Neural progenitor cell (in vitro differentiated cells): ENCODE data around the gene UBAP1L. TPM values are rescaled to one million over a fixed set of nuclear protein-coding genes. Genes with fewer than 3 reads are reported as not detected.

Experiments used
- DNase-seq: peaks from one replicate; pipeline ENCODE4 v3.0.0-alpha.2; 2016; ENCODE audit warnings: low spot score
- H2AFZ ChIP-seq: fragments of 200-600 bp; sonication (generic); replicated peaks from 2 replicates; pipeline ENCODE4 v1.6.1; 2016; ENCODE audit warnings: antibody characterized with exemption
- H3F3A ChIP-seq: fragments of 200-600 bp; sonication (generic); 2 replicates; pipeline ENCODE4 v1.6.1; 2016; ENCODE audit warnings: antibody characterized with exemption, low read depth
- H3K27ac ChIP-seq: fragments of 200-600 bp; sonication (generic); 2 replicates; pipeline ENCODE4 v1.5.1; 2016; ENCODE audit warnings: mild to moderate bottlenecking
- H3K27me3 ChIP-seq: fragments of 200-600 bp; sonication (generic); 2 replicates; pipeline ENCODE4 v1.6.1; 2016; ENCODE audit warnings: mild to moderate bottlenecking, moderate library complexity
- H3K36me3 ChIP-seq: fragments of 200-600 bp; sonication (generic); 2 replicates; pipeline ENCODE4 v1.5.1; 2016
- H3K4me1 ChIP-seq: fragments of 200-600 bp; sonication (generic); 2 replicates; pipeline ENCODE4 v1.6.1; 2016; ENCODE audit warnings: mixed run types
- H3K4me2 ChIP-seq: fragments of 200-600 bp; sonication (generic); 2 replicates; pipeline ENCODE4 v1.6.1; 2016
- H3K4me3 ChIP-seq: fragments of 200-600 bp; sonication (generic); 2 replicates; pipeline ENCODE4 v1.5.1; 2016
- H3K79me2 ChIP-seq: fragments of 200-600 bp; sonication (generic); 2 replicates; pipeline ENCODE4 v1.6.1; 2016; ENCODE audit warnings: low read depth
- H3K9ac ChIP-seq: fragments of 200-600 bp; sonication (generic); 2 replicates; pipeline ENCODE4 v1.6.1; 2016
- H3K9me3 ChIP-seq: fragments of 200-600 bp; sonication (generic); 2 replicates; pipeline ENCODE4 v1.5.1; 2016; ENCODE audit warnings: low read depth
- H4K20me1 ChIP-seq: fragments of 200-600 bp; sonication (generic); 2 replicates; pipeline ENCODE4 v1.6.1; 2016; ENCODE audit warnings: low read depth
- H3K27ac Mint-ChIP-seq: 3 replicates; pipeline ENCODE4 v1.8.0; 2021; ENCODE audit warnings: mixed read lengths
- H3K27me3 Mint-ChIP-seq: 2 replicates; pipeline ENCODE4 v1.8.0; 2022; ENCODE audit warnings: low read depth, mild to moderate bottlenecking, inconsistent platforms, moderate library complexity, mixed read lengths; ENCODE audit not compliant: insufficient read depth
- H3K36me3 Mint-ChIP-seq: 3 replicates; pipeline ENCODE4 v1.8.0; 2021; ENCODE audit warnings: mixed read lengths
- H3K4me1 Mint-ChIP-seq: 3 replicates; pipeline ENCODE4 v1.8.0; 2021; ENCODE audit warnings: mixed read lengths
- H3K4me3 Mint-ChIP-seq: 3 replicates; pipeline ENCODE4 v1.8.0; 2021; ENCODE audit warnings: mild to moderate bottlenecking, moderate library complexity, mixed read lengths
- H3K9me3 Mint-ChIP-seq: 3 replicates; pipeline ENCODE4 v1.8.0; 2020; ENCODE audit warnings: mixed read lengths
- EZH2 ChIP-seq: fragments of 200-600 bp; sonication (generic); IDR thresholded peaks from 2 replicates; pipeline ENCODE4 v1.6.1; 2017; ENCODE audit warnings: antibody characterized with exemption, mild to moderate bottlenecking, moderate library complexity
- EZH2phosphoT487 ChIP-seq: fragments of 200-600 bp; sonication (generic); IDR thresholded peaks from 2 replicates; pipeline ENCODE4 v1.6.1; 2017; ENCODE audit warnings: antibody characterized with exemption
- total RNA-seq: library from RNA; depleted of rRNA; stranded (reverse); fragments of >200 nt; gene quantifications from 2 replicates; pipeline ENCODE4 v1.2.3, GENCODE V29; 2015; ENCODE audit warnings: low replicate concordance
- TF ChIP-seq, protein P1 (sequence below): fragments of 200-600 bp; sonication (generic); IDR thresholded peaks from 2 replicates; pipeline ENCODE4 v1.5.1; 2017; ENCODE audit warnings: antibody characterized with exemption, mild to moderate bottlenecking

The UBAP1L gene
- total RNA-seq, 1 donor from 2014 or later: 0.39 TPM

DNA sequence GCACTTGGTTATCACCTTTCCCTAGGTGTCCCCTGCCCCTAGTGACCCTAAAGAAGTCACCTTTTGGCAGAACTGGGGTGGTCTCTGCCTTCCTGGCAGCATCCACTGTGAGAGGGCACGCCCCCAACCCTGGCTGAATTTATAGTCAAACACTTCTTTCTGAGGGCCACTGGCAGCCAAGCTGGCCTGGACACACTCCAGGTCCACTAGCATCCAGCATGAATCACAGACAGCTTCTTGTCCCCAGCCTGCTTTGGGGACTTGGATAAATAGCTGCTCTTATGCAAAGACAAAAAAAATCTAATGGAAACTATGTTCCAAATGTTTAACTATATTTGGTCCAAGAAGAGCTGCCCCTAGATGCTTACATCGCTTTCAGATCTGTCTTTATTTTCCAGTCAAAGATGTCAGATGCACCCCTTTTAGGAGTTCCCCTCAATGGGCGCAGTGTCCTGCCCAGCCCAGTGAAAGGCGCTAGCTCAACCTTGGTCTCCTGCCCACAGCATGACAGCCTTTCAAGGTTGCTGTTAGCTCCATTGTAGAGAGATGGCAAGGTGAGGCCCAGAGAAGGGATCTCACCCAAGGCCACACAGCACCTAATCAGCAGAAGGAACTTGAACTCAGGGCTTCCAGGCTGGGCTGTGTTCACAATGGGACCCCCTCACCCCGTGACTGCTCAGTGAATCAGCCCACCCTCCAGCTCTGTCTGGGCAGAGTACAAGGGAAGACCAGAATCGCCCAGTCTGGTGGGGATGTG is 54.2 kb downstream of the UBAP1L start:
- Histone ChIP-seq H3K27me3 (no peaks in the 10 kb centered on the region), H3K79me2 (no peaks in the 10 kb centered on the region), H3K36me3 (no peaks in the 10 kb centered on the region), H4K20me1 (no peaks in the 10 kb centered on the region), H3K4me3 (no peak overlapping the region), H3K27ac (no peak overlapping the region), H3K9me3 (no peaks in the 10 kb centered on the region), H3F3A (peaks cover 8% of the 10 kb centered on the region), H3K4me1 (peaks cover 8% of the 10 kb centered on the region), H2AFZ (no peak overlapping the region), H3K9ac (no peak overlapping the region), H3K4me2 (no peak overlapping the region)
- H3K36me3 Mint-ChIP-seq: no peaks in the 10 kb centered on the region
- no peak for DNase-seq
- peaks cover 8% of the 10 kb centered on the region for H3K27me3 Mint-ChIP-seq
- no peak overlapping the region for H3K4me3 Mint-ChIP-seq
- peaks cover 4% of the 10 kb centered on the region for H3K9me3 Mint-ChIP-seq
- H3K4me1 Mint-ChIP-seq: peaks cover 17% of the 10 kb centered on the region
- TF ChIP-seq EZH2: no peak
- TF ChIP-seq EZH2phosphoT487: no peak
- TF ChIP-seq, protein P1, sequence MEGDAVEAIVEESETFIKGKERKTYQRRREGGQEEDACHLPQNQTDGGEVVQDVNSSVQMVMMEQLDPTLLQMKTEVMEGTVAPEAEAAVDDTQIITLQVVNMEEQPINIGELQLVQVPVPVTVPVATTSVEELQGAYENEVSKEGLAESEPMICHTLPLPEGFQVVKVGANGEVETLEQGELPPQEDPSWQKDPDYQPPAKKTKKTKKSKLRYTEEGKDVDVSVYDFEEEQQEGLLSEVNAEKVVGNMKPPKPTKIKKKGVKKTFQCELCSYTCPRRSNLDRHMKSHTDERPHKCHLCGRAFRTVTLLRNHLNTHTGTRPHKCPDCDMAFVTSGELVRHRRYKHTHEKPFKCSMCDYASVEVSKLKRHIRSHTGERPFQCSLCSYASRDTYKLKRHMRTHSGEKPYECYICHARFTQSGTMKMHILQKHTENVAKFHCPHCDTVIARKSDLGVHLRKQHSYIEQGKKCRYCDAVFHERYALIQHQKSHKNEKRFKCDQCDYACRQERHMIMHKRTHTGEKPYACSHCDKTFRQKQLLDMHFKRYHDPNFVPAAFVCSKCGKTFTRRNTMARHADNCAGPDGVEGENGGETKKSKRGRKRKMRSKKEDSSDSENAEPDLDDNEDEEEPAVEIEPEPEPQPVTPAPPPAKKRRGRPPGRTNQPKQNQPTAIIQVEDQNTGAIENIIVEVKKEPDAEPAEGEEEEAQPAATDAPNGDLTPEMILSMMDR: no peak
- no peak overlapping the region for H3K27ac Mint-ChIP-seq

DNA sequence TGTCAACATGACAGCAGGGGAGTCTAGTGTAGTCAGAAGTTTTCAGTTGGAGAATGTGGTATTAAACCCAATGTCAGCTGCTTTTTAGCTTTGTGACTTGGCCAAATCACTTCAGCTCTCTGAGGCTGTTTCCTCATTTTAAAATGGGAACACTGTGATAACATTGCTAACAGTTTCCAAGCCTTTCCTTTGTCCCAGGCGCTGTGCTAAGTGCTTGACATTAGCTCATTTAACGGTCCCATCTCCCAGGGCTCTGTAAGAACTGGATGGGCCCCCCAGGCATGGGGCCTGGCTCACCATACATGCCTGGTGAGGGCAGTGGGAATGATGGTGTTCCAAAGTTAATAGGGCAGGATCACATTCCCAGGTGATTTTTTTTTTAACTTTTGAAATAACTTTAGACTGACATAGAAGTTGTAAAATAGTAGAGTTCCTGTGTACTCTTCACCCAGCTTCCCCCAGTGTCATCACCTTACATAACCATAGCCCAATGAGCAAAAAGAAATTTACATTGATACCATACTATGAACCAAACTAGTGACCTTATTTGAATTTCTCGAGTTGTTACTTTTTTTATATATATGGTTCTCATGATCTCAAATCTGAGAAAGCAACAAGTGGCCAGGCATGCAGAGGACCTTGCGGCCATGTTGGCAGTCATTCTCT is 54.9 kb downstream of the UBAP1L start:
- H3K27ac ChIP-seq: no peak overlapping the region
- no peaks in the 10 kb centered on the region for H3K27me3 ChIP-seq
- no peak overlapping the region for H2AFZ ChIP-seq
- H3K79me2 ChIP-seq: no peaks in the 10 kb centered on the region
- peaks cover under 1% of the 10 kb centered on the region for H3K4me1 ChIP-seq
- H3F3A ChIP-seq: peaks cover 2% of the 10 kb centered on the region
- Mint-ChIP-seq H3K27me3 (peaks cover 4% of the 10 kb centered on the region), H3K4me1 (peaks cover 17% of the 10 kb centered on the region), H3K27ac (no peak overlapping the region), H3K36me3 (no peaks in the 10 kb centered on the region), H3K4me3 (no peak overlapping the region), H3K9me3 (peaks cover 4% of the 10 kb centered on the region)
- no peak for TF ChIP-seq EZH2phosphoT487
- TF ChIP-seq, protein P1: no peak
- TF ChIP-seq EZH2: no peak
- no peaks in the 10 kb centered on the region for H3K36me3 ChIP-seq
- no peak overlapping the region for H3K4me2 ChIP-seq
- H4K20me1 ChIP-seq: peaks cover 1% of the 10 kb centered on the region
- no peak for DNase-seq
- no peak overlapping the region for H3K4me3 ChIP-seq
- no peaks in the 10 kb centered on the region for H3K9me3 ChIP-seq
- no peak overlapping the region for H3K9ac ChIP-seq

DNA sequence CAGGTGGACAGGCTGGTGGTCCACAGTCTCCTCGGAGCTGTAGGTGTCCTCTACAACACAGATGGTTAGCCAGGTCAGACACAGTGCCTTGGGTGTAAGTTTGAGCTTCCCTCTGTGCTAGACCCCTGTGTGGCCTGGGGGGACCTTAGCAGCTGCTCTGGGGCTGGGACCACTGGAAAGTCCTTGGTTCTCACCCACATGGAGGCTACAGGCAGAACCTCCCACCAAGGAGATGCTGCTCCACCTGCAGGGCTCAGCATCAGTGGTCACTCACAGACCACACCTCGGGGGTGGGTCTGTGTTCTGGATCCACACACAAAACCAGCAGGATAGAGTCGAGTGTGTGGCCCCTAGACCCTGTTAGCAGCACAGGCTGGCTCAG is 55.6 kb downstream of the UBAP1L start:
- no peak overlapping the region for H3K4me3 Mint-ChIP-seq
- TF ChIP-seq, protein P1: no peak
- TF ChIP-seq EZH2phosphoT487 (no peak), EZH2 (no peak)
- no peaks in the 10 kb centered on the region for H3K9me3 ChIP-seq

More for the DNA sequence above, 55.6 kb downstream of the UBAP1L start:
- no peak overlapping the region for H3K9ac ChIP-seq
- no peak overlapping the region for H3K4me2 ChIP-seq
- DNase-seq: no peak
- Mint-ChIP-seq H3K36me3 (no peaks in the 10 kb centered on the region), H3K27me3 (peaks cover 4% of the 10 kb centered on the region), H3K9me3 (peaks cover 4% of the 10 kb centered on the region), H3K27ac (no peak overlapping the region), H3K4me1 (peaks cover 17% of the 10 kb centered on the region)
- peaks cover 8% of the 10 kb centered on the region for H4K20me1 ChIP-seq
- H3K4me3 ChIP-seq: no peak overlapping the region
- H2AFZ ChIP-seq: no peak overlapping the region
- H3K36me3 ChIP-seq: no peaks in the 10 kb centered on the region
- no peaks in the 10 kb centered on the region for H3K27me3 ChIP-seq
- no peaks in the 10 kb centered on the region for H3K79me2 ChIP-seq
- H3F3A ChIP-seq: peaks cover 2% of the 10 kb centered on the region
- H3K27ac ChIP-seq: no peak overlapping the region
- no peaks in the 10 kb centered on the region for H3K4me1 ChIP-seq
